Activated naive CD8-positive, alpha-beta T cell treated with anti-CD3 and anti-CD28 coated beads, Interleukin-2, amount 50 U/mL, for 24 hours (primary cell): ENCODE data around the gene POLR2E.
A peak's percentile ranks its signal among the peaks of the same experiment; 100 is the strongest.

Experiments
- ATAC-seq: fragments of 150-1000 bp; cut with Tn5 transposase; one replicate; pipeline ENCODE4 v1.10.0; 2021
- DNase-seq: peaks from one replicate; pipeline ENCODE4 v3.0.0; 2021
- H3K27ac Mint-ChIP-seq: one replicate; pipeline ENCODE4 v1.8.0; 2021; ENCODE audit warnings: mild to moderate bottlenecking, mixed read lengths
- H3K27me3 Mint-ChIP-seq: one replicate; pipeline ENCODE4 v1.8.0; 2021; ENCODE audit warnings: mixed read lengths
- H3K36me3 Mint-ChIP-seq: one replicate; pipeline ENCODE4 v1.8.0; 2021; ENCODE audit warnings: low read depth, mixed read lengths
- H3K4me1 Mint-ChIP-seq: one replicate; pipeline ENCODE4 v1.8.0; 2021; ENCODE audit warnings: mixed read lengths
- H3K4me3 Mint-ChIP-seq: one replicate; pipeline ENCODE4 v1.8.0; 2021; ENCODE audit warnings: mild to moderate bottlenecking, moderate library complexity, mixed read lengths
- H3K9me3 Mint-ChIP-seq: one replicate; pipeline ENCODE4 v1.8.0; 2021; ENCODE audit warnings: mixed read lengths

POLR2E gene

DNA sequence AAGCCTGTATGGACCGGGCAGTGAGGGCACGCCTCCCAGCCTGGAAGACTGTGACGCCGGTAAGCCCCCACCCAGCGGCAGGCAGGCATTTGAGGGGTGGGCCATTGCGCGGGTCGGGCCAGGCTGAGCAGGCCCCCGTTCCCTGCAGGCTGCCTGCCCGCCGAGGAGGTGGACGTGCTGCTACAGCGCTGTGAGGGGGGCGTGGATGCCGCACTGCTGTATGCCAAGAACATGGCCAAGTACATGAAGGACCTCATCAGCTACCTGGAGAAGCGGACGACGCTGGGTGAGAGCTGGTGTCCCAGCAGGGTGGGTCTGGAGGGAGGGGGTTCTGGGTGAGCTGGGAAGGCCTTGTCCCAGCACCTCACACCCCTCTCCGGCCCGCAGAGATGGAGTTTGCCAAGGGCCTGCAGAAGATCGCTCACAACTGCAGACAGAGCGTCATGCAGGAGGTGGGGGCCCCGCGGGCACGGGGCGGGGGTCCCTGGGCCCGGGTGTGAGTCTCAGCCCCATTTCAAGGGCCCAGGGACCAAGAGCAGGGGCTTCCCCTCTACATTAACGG, 21.1 kb downstream of the POLR2E start:
- peaks cover 75% of the 10 kb centered on the region for H3K4me1 Mint-ChIP-seq
- peak overlapping the region; percentile 60 for H3K4me3 Mint-ChIP-seq
- H3K36me3 Mint-ChIP-seq = peaks cover 42% of the 10 kb centered on the region
- no peak for ATAC-seq
- H3K27ac Mint-ChIP-seq = peak overlapping the region; percentile 46
- no peaks in the 10 kb centered on the region for H3K9me3 Mint-ChIP-seq
- DNase-seq = peak; percentile 22
- H3K27me3 Mint-ChIP-seq = no peaks in the 10 kb centered on the region

DNA sequence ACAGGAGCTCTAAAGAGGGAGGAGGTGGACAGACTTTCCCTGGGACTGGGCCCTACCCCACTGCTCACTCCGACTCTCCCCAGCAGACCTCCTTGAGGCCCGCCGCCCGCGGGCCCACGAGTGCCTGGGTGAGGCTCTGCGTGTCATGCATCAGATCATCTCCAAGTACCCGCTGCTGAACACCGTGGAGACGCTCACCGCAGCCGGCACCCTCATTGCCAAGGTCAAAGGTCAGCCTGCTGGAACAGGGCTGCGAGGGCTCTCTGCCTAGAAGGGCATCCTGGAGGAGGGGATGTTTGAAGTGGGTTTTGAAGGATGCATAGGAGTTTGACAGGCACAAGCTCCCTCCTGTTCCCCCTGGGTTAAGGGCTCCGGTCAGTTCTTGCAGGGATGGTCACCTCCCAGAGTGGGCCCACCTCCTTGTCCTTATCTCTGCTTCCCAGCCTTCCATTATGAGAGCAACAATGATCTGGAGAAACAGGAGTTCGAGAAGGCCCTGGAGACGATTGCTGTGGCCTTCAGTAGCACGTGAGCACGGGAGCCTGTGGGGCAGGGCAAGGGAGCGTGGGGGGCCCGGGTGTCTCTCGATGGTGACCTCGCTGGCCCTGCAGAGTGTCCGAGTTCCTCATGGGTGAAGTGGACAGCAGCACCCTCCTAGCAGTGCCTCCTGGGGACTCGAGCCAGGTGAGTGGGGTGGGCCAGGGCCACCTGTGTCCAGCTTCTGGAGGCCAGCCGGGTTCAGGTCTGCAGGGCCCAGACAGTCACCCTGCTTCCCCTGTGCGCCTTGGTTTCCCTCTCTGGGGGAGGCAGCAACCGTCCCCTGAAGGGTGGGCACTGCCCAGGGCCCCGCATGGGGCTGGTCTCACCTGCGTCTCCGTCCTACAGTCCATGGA, 21.9 kb downstream of the POLR2E start:
- Mint-ChIP-seq H3K4me1 (peaks cover 79% of the 10 kb centered on the region), H3K27ac (peak overlapping the region; percentile 27), H3K9me3 (no peaks in the 10 kb centered on the region), H3K4me3 (peak overlapping the region; percentile 11), H3K36me3 (peaks cover 48% of the 10 kb centered on the region), H3K27me3 (no peaks in the 10 kb centered on the region)
- ATAC-seq (no peak), DNase-seq (no peak)

DNA sequence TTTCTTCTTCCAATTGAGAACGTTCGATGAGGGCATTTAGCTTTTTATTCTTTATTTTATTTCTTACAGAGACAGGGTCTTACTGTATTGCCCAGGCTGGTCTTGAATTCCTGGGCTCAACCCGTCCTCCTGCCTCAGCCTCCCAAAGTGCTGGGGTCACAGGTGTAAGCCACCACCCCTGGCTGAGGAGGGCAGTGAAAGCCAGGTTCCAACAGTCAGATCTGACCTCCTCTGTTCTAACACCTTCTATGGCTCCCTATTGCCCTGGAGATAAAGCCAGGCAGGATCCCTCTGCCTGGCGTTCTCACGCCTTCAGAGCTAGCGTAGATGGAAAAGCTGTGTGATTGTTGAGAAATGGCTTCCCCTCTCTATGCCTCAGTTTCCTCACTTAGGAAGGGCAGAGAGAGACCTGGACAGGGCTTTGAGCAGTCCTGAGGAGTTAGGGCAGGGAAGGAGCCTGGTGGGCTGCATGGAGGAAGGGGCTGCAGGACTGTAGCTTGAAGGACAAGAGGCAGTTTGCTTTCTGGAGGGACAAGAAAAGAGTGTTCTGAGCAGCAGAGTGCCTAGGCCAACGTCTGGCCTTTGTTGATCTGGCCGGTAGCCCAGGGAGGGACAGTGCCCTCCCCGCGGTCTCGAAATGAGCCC, 22.7 kb downstream of the POLR2E start:
- Mint-ChIP-seq H3K4me3 (no peak overlapping the region), H3K27ac (peak overlapping the region; percentile 78), H3K9me3 (no peaks in the 10 kb centered on the region), H3K4me1 (peaks cover 71% of the 10 kb centered on the region), H3K36me3 (peaks cover 42% of the 10 kb centered on the region), H3K27me3 (no peaks in the 10 kb centered on the region)
- ATAC-seq (no peak), DNase-seq (no peak)

DNA sequence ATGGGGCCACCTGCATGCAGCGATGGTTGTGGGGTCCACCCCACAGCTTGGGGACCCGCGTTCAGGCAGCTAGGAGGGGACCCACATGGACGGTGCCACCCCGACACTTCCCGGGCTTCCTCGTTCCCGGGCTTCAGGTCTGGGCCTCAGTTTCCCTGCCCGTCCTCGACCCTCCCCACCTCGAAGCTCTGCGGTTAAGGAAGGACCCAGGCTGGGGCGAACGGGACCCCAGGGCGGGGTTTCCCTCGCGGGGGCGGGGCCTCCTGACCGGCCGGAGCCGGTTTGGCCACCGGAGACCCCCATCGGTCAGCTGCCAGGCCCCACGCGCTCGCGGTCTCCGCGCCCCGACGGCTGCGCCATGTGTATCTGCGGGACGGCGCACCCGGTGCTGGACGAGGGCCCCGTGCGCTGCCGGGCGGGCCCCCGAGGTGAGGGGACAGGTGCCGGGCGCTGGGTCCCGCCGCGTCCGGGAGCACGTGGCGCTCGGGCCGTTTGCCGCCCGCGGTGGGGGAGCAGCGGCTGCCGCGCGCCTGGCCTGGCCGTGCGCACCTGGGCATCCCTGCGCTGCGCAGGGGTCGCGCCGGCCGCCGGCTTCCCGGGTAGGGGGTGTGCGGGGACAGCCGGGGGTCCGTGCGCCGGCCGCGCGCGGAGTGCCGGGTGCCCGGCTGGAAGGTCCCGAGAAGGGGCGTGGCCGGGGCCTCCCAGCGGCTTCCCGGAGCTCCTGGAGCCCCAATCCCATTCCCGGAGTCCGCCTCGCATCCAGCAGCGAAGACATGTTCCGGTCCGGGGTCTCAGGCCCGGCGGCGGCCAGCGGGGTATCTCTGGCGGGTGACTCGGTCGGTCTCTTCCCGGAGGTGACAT, 24.0 kb downstream of the POLR2E start:
- no peak for DNase-seq
- peaks cover 61% of the 10 kb centered on the region for H3K4me1 Mint-ChIP-seq
- no peaks in the 10 kb centered on the region for H3K9me3 Mint-ChIP-seq
- H3K36me3 Mint-ChIP-seq = peaks cover 36% of the 10 kb centered on the region
- ATAC-seq = no peak
- H3K27me3 Mint-ChIP-seq = no peaks in the 10 kb centered on the region
- H3K27ac Mint-ChIP-seq = peak overlapping the region; percentile 78
- peak overlapping the region; percentile 71 for H3K4me3 Mint-ChIP-seq

DNA sequence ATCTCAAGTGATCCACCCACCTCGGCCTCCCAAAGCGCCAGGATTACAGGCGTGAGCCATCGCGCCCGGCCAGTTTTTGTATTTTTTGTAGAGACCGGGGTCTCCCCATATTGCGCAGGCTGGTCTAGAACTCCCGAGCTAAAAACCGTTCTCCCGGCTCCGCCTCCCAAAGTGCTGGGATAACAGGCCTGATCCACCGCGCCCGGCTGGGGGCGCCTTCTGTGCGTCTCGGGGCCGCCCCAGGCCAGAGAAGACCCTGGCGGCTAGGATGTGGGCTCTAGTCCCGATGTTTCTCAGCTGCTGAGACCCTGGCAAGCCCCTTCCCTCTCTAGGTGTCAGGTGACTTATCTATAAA, 24.6 kb downstream of the POLR2E start:
- DNase-seq (no peak), ATAC-seq (no peak)
- H3K36me3 Mint-ChIP-seq = peaks cover 30% of the 10 kb centered on the region

DNA sequence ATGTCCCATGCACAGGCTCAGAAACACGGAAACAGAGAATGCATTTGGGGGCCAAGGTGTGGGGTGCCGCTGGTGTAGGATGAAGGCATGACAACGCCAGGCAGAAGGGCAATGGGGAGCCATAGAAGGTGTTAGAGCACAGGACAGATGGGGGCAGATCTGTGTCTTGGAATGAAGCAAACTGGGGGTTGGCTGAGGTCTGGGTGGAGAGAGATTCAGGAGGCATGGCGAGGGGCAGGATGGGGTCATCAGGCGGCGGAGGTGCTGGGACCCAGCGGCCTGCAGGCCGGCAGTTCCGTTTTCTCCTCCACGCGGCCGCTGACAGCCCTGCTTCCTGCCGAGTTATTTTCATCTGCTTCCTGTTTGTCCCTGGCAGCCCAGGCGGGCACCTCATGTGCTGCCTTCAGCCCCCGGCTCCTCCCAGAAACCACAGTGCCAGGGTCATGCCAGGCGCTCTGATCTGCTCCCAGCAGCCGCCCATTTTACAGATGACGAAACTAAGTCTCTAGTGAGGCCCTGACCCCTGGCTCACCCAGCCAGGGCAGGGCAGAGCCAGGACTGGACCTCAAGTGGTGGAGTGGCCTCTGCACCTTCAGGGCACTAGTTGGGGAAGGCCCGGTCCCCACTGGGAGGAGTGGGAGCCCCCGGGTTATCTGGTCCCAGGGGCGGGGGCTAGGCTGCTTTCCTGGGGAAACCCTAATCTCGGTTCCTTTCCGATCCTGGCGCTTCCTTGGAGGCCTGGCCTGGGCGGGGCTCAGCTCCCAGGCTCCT, 26.0 kb downstream of the POLR2E start:
- Mint-ChIP-seq H3K9me3 (no peaks in the 10 kb centered on the region), H3K36me3 (peaks cover 28% of the 10 kb centered on the region), H3K4me1 (peaks cover 61% of the 10 kb centered on the region), H3K27ac (peak overlapping the region; percentile 93), H3K27me3 (no peaks in the 10 kb centered on the region), H3K4me3 (peak overlapping the region; percentile 84)
- DNase-seq (peak; percentile 68), ATAC-seq (peak; percentile 31)

More for the DNA sequence above, 24.6 kb downstream of the POLR2E start:
- H3K9me3 Mint-ChIP-seq = no peaks in the 10 kb centered on the region
- no peak overlapping the region for H3K4me3 Mint-ChIP-seq
- H3K4me1 Mint-ChIP-seq = peaks cover 59% of the 10 kb centered on the region
- no peaks in the 10 kb centered on the region for H3K27me3 Mint-ChIP-seq
- H3K27ac Mint-ChIP-seq = no peak overlapping the region

DNA sequence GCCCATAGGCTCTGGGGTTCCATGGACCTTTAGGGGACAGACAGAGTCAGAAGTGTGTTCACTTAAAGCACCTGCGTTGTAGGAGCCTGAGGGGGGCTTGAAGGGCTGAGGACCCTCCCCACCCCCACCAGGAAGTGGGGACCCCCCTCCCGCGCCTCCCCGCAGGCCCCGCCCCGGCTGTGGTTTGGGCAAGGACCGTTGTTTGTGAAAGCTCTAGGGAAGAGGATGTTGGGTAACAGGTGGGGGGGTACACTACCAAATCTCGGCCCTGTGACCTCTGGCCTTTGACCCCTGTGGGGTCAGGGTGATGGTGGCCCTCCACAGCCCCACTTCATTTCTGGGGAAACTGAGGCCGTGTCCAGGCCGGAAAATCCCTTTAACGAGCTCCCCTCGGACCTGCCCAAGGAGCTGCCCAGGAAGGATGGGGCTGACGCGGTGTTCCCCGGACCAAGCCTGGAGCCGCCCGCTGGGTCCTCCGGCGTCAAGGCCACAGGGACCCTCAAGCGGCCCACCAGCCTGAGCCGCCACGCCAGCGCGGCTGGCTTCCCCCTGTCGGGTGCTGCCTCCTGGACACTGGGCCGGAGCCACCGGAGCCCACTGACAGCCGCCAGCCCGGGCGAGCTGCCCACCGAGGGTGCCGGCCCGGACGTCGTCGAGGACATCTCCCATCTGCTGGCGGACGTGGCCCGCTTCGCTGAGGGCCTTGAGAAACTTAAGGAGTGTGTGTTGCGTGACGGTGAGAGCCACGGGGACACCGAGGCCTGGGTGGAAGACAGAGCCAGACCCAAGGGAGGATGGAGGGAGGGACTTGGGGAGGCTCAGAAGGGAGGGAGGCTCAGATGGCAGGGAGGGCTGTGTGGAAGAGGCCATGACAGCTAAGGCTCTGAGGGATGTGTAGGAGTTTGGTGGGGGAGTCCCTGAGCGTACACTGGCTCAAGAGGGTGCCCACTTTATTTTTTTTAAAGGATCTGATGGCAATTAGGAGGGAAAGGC, 26.9 kb downstream of the POLR2E start:
- DNase-seq (peak; percentile 76), ATAC-seq (peak; percentile 4)
- no peaks in the 10 kb centered on the region for H3K9me3 Mint-ChIP-seq
- peak overlapping the region; percentile 84 for H3K4me3 Mint-ChIP-seq
- peak overlapping the region; percentile 93 for H3K27ac Mint-ChIP-seq
- peaks cover 53% of the 10 kb centered on the region for H3K4me1 Mint-ChIP-seq
- H3K27me3 Mint-ChIP-seq = no peaks in the 10 kb centered on the region
- H3K36me3 Mint-ChIP-seq = peaks cover 27% of the 10 kb centered on the region

DNA sequence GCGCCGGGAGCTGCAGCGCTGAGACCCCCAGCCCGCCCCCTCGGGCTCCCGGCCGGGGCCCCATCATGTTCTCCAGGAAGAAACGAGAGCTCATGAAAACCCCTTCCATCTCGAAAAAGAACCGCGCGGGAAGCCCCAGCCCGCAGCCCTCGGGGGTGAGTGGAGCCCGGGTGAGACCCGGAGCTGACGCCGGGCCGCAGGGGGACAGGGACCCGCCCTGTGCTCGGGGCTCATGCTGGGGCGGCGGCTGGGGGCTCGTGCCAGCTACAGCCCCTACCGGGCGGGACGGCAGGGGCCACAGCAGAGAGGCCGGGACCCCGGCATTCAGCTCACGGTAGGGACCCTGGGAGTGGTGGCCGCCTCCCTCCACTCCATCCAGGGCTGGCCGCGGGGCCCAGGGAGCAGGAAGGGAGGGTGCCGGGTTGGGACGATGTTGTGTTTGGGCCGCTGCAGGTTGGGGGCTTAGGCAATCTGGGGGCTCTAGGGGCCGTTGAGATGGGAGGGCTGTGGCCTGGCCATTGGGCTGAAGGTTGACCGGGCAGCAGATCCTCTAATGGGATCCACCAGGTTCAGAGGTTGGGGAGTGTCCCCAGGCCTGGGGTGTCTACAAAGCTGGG, 27.7 kb downstream of the POLR2E start:
- peaks cover 19% of the 10 kb centered on the region for H3K36me3 Mint-ChIP-seq
- no peaks in the 10 kb centered on the region for H3K27me3 Mint-ChIP-seq
- DNase-seq = no peak
- H3K4me1 Mint-ChIP-seq = peaks cover 45% of the 10 kb centered on the region
- no peaks in the 10 kb centered on the region for H3K9me3 Mint-ChIP-seq
- peak; percentile 34 for ATAC-seq
- H3K27ac Mint-ChIP-seq = peak overlapping the region; percentile 73
- H3K4me3 Mint-ChIP-seq = peak overlapping the region; percentile 84

DNA sequence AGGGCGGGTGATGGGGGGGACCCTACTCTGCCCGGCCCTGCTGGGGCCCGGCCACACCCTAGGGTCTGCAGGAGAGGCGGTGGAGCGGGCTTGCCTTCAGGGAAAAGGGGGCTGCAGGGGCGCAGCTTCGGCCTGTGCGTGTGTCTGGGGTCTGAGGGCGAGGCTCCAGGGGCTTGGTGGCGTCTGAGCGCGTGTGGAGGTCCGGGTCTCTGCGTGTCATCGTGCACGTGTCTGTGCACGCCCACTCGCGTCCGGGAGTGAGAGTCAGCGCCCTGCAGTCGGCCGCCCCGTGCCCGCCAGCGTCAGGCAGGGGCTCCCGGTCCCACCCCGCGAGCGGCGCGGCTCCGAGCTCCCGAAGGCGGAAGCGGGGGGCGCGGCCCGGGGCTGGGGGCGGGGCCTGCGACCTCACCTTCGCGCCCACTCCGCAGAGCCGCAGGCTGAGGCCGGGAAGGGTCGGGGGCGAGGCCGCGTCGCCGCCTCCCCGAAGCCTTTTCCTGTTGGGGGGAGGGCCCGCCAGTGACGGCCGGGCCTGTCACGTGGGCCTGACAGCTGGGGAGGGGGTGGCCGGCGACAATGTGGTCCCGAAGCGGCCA, 28.3 kb downstream of the POLR2E start, which contains the start of gene ARHGAP45:
Gene ARHGAP45 (plus strand): TSS at position 420 of the 593 bp plus-strand sequence. CDS start 239 bp downstream, outside the sequence.
- Mint-ChIP-seq H3K4me3 (peak within 1 kb of the TSS; percentile 84), H3K27ac (peak within 1 kb of the TSS; percentile 73), H3K9me3 (no peaks in the 10 kb centered on the region), H3K27me3 (no peaks in the 10 kb centered on the region), H3K4me1 (peaks cover 39% of the 10 kb centered on the region), H3K36me3 (peaks cover 14% of the 10 kb centered on the region)
- DNase-seq (peak; percentile 88), ATAC-seq (peak; percentile 60)

DNA sequence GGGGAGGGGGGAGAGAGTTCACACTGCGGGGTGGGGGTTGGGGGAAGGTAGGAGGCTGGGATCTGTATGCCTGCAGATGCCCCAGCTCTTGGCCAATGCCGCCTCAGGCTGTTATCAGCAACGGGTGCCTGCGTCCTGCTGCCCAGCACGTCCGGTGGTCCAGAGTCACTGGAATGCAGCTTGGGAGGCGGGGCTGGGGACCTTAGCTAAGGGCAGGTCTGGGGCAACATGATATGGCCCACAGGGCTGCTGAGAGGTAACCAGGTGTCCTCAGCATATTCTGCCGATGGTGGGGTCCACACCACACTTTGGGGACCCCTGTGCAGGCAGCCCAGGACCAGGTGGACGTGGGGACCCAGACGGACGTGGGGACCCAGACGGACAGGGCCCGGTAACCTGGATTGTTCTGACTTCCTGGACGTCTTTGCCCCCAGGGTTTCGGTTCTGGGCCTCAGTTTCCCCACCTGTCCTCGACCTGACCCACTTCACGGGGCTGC, 28.9 kb downstream of the POLR2E start:
- Mint-ChIP-seq H3K9me3 (no peaks in the 10 kb centered on the region), H3K36me3 (peaks cover 11% of the 10 kb centered on the region), H3K27ac (no peak overlapping the region), H3K27me3 (no peaks in the 10 kb centered on the region), H3K4me3 (no peak overlapping the region), H3K4me1 (peaks cover 36% of the 10 kb centered on the region)
- DNase-seq (no peak), ATAC-seq (no peak)

DNA sequence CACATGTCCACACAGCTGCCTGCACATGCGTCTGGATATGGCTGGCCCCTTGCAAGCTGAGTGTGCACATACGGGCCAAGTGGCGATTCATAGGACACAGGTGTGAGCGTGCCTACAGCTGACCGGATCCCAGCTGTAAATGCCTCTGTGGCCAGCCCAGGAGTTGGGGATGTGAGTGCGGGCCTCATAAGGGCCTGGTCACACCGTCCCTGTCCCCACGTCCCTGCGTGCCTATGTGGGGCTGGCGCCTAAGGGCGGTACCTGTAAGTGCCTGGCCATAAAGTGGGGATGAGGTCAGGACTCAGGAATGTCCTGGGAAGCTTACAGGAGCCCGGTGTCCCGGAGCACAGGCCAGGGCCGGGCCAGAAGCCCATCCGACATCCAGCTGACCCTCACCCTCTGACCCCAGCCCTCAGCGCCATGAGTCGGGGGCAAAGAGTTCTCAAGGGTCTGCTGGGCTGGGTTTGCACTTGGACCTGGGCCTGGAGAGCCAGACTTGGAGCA, 29.5 kb downstream of the POLR2E start:
- Mint-ChIP-seq H3K36me3 (peaks cover 11% of the 10 kb centered on the region), H3K27me3 (no peaks in the 10 kb centered on the region), H3K4me3 (peak overlapping the region; percentile 30), H3K9me3 (no peaks in the 10 kb centered on the region), H3K27ac (no peak overlapping the region), H3K4me1 (peaks cover 36% of the 10 kb centered on the region)
- no peak for DNase-seq
- no peak for ATAC-seq
